Measurements from ENCODE around the gene SGCE.

Gene SGCE

DNA sequence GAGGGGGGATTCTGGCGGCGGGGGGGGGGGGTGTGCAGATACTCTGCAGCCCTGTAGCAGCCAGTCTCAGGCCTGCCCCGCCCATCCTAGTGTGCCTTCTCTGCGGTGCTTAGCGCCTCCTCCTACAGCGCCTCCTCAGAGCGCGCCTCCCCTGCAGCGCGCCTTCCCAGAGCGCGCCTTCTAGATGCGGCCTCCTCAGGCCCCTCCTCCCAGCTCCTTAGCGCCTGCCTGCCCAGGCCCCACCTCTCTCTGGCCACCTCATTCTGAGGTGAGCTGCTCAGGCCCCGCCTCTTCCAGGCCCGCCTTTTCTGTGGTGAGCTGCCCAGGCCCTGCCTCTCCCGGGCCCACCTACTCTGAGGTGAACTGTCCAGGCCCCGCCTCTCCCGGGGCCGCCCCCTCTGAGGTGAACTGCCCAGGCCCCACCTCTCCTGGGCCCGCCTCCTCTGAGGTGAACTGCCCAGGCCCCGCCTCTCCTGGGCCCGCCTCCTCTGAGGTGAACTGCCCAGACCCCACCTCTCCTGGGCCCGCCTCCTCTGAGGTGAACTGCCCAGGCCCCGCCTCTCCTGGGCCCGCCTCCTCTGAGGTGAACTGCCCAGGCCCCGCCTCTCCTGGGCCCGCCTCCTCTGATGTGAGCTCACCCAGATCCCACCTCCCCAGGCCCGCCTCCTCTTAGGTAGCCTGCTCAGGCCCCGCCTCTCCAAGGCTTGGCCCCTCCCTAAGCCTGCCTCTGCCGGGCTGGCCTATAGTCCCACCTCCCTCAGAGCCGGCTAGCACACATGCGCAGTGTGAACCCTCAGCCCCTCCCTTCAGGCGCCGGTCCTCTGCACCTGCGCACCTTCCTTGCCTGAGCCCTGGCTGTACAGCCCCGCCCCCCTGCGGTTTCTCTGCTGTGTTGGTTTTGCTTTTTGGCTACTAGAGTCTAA lies 2.1 kb upstream of the SGCE start:
- peak overlapping the region; percentile 93 for H3K27ac ChIP-seq
- no peak for TF ChIP-seq ZFX (IDR thresholded peaks at IDR 0.05; ENCODE audit: borderline replicate concordance)
- TF ChIP-seq, protein P1, sequence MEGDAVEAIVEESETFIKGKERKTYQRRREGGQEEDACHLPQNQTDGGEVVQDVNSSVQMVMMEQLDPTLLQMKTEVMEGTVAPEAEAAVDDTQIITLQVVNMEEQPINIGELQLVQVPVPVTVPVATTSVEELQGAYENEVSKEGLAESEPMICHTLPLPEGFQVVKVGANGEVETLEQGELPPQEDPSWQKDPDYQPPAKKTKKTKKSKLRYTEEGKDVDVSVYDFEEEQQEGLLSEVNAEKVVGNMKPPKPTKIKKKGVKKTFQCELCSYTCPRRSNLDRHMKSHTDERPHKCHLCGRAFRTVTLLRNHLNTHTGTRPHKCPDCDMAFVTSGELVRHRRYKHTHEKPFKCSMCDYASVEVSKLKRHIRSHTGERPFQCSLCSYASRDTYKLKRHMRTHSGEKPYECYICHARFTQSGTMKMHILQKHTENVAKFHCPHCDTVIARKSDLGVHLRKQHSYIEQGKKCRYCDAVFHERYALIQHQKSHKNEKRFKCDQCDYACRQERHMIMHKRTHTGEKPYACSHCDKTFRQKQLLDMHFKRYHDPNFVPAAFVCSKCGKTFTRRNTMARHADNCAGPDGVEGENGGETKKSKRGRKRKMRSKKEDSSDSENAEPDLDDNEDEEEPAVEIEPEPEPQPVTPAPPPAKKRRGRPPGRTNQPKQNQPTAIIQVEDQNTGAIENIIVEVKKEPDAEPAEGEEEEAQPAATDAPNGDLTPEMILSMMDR (IDR thresholded peaks at IDR 0.05), result peak; percentile 45

DNA sequence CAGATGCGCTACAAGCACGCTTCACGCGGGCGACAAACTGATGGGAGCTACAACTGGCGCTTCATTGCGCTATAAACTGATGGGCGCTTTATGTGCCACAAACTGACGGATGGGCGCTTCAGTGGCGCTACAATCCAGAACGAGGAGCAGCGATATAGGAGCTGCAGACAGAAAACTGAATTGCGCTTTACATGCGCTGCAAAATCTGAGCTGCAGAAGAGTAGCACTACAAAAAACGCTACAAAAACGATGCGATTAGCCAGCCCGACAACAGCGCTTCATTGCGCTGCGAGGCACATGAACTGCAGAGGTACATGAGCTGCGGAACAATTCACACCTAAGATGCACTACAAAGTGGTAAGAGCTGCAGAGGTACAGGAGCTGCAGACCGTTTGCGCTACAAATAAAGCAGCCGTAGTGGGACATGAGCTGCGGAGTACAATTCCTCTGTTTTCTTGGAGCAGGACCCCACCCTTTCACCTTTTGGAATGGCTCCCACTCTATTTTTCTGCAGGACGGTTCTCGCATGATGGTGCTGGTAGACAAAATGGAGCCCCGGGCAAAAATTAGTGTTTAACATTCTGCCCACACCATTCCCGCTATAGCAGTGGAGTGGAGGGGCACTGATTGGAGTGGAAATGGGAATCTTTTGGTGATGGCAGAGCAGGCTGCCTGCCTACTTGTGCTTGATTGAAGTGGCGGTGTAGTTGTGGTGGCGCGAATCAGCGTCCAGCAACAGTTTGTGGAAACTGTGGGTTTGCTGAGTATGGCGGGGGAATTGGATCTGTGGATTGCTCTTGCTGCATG lies 1.2 kb upstream of the SGCE start:
- H3K27ac ChIP-seq, result peak overlapping the region; percentile 93
- TF ChIP-seq ZFX (IDR thresholded peaks at IDR 0.05; ENCODE audit: borderline replicate concordance), result no peak
- TF ChIP-seq, protein P1 (IDR thresholded peaks at IDR 0.05), result no peak

DNA sequence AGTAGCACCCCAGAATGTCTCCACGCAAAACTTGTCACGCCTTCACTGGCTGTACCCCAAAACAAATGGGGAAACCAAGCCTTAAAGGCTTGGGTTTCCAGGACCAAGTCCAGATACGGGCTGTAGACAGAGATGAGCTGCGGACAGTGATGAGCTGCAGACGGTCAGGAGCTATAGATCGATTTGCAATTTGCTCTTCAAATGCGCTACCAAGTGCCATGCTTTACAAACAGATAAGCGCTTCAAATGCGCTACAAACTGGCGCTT lies 658 bp upstream of the SGCE start:
- H3K27ac ChIP-seq, result peak overlapping the region; percentile 93
- TF ChIP-seq, protein P1 (IDR thresholded peaks at IDR 0.05), result no peak
- TF ChIP-seq ZFX (IDR thresholded peaks at IDR 0.05; ENCODE audit: borderline replicate concordance), result no peak

DNA sequence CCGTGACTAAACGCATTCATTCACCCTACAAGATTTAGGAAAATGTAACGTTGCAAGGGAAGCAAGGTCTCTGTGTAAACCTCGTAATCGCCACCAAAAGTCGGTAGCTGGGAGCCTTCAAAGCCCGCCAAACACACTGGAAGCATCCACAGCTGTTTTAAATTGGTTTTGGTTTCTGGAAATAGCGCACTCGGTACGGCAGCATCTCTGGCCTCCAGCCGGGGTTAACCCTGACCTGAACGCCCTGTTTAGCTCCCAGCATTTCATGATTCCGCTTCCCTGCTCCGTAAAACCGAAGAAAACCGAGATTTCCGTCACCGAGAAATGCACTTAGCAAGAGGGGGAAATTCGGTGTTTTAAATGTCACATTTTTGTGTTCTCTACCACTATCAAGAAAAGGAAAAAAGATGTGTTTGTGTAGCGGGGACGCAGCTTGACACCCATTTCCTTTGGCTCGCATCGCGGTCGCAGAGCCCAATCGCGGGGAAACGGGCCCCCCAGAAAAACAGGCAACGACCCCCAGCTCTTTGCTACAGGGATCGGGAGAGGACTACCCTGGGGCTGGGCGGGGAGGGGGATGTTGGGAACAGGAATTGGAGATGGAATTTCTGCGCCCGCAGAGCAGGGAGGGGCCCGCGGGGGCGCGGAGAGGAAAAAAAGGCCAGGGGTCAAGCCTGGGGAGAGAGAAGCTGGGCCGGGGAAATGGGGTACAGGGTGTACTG lies 646 bp downstream of the SGCE start:
- TF ChIP-seq, protein P1 (IDR thresholded peaks at IDR 0.05), result no peak
- TF ChIP-seq ZFX (IDR thresholded peaks at IDR 0.05; ENCODE audit: borderline replicate concordance), result no peak

DNA sequence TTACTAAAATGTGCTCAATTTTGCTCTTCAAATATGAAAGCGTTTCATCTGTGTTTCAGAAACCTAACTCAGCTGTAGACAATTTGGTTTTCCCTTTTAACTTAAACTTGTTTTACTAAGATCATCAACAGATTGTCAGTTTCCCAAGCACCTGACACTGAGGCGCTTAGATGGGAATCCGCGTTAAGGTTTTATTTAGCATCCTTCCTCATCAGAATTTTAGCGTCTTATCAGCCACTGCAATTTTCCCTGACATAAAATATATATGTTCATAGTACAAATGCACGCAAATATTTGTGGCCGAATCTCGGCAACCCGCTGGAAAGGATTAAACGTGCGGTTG lies 1.2 kb downstream of the SGCE start:
- TF ChIP-seq, protein P1 (IDR thresholded peaks at IDR 0.05), result no peak
- TF ChIP-seq ZFX (IDR thresholded peaks at IDR 0.05; ENCODE audit: borderline replicate concordance), result no peak
- H3K27ac ChIP-seq, result no peak overlapping the region

More for the DNA sequence above, 646 bp downstream of the SGCE start:
- peak overlapping the region; percentile 93 for H3K27ac ChIP-seq

DNA sequence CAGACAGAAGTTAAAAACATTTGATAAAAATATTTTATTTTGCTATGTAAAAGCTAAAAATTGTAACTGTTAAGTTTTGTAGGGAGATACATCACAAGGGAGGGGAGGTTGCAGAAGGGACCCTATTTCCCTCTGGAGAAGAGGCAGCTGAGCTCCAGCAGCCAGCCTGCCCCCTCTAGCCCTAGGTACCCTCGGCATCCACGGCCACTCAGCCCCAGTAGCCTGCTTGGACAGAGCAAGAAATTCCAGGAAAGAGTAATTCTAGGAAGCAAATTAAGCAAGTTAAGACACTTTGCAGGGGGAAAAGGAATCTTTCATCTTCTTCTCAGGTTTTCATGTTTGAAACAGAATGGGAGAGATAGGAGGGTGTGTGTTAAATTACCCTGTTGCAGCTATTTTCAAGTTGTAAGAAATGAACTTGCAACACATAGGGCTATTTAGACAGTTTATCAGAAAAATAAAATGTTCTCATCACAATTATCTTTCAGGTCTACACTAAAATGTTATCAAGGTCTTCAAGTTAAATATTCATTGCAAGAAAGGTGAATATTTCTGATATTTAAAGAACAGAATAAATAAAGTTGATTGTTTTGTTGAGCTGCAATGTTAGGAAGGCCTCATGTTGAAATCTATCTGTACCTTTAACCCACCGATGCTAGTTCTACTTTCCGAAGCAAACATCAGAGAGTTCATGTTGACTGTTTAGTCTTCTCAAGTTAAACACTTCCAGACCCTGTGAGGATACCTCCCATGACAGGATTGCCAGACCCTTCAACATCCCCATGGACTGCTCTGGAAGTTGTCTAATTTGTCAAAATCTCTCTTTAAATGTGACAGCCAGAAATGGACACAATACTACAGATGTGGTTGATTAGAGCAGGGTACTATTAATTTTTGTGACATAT lies 5.5 kb downstream of the SGCE start:
- H3K27ac ChIP-seq, result no peak overlapping the region
- TF ChIP-seq ZFX (IDR thresholded peaks at IDR 0.05; ENCODE audit: borderline replicate concordance), result no peak
- TF ChIP-seq, protein P1 (IDR thresholded peaks at IDR 0.05), result no peak

Data from 22Rv1 (cell line).